GM21717 (cell line): ENCODE measurements around the gene PDGFC.

Experiments used
- ATAC-seq: cut with Tn5 transposase; IDR thresholded peaks from one replicate; pipeline ENCODE4 v1.9.1; 2021; ENCODE audit warnings: mild to moderate bottlenecking, moderate library complexity; ENCODE audit not compliant: unreplicated experiment

PDGFC gene

DNA sequence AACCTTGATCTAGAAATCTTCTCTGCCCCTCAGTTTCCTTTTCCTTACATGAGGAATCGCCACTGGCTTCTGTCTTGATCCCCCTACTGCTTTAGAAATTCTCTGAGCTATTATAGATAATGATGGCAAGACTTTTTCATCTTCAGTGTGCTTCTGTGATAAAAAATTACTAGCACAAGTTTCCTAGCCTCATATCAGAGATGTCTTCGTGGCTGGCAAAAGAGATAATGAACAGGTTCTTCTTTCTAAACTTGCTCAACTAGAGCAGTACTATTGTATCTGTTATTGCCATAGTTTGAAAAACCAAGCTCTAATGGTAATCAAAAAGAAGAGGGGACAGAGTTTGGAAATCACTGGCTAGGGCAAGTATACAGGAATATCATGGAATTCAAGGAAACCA, 4.1 kb upstream of the PDGFC start:
- no peak for ATAC-seq

- ATAC-seq = no peak
Observed at GRCh38 chr4:156974264-156974663, 2.7 kb upstream of the PDGFC start.

DNA sequence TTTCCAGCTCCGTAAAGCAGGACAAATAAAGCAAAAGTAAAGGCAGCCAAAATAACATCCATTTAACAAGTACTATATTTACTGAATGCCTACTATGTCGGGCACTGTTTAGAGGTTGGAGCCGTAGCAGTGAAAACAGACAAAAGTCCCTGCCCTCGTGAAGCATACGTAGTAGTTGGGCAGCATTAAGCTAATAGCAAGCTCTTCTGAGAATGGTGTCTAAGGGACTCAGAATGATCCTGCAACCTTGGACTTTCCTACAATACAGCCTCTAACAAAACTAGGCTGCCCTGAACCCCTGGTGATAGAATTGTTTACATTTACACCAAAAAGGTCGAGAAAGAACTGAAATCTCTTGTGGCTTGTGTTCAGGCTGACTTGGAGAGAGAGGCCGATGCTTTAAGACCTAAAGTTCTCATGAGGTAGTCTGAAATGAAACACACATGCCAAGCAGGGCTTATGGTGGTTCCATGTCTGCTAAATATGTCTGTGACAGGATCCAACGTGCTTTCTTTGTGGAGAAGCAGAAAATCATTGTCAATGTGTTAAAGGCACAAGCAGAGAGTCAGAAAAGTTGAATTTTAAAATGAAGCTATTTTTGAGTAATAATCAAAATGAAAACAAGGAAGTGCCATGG, 898 bp upstream of the PDGFC start:
- no peak for ATAC-seq

DNA sequence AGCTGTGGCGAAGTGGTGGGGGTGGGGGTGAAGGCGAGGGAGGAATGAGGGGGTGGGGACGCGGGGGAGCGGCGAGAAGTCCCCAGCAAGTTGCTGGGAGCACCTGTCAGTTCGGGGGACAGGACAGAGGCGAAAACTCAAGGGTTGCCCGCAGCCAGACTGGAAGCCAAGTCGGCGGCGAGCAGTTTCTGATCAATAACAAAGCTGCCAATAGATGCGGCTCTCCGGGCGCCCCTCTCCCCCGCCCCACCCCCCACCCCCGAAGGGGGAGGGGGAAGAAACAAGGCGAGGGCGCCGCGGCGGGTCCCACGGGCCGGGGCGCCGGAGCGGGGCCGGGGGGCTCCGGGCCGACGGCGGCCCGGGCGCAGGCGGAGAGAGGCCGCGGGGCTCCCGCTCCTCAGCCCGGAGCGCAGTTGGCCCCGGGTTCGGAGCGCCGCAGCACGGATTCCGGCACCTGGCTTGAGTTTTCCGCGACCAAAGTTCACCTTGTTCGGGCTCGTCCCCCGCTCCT, 379 bp downstream of the PDGFC start:
- ATAC-seq = no peak

DNA sequence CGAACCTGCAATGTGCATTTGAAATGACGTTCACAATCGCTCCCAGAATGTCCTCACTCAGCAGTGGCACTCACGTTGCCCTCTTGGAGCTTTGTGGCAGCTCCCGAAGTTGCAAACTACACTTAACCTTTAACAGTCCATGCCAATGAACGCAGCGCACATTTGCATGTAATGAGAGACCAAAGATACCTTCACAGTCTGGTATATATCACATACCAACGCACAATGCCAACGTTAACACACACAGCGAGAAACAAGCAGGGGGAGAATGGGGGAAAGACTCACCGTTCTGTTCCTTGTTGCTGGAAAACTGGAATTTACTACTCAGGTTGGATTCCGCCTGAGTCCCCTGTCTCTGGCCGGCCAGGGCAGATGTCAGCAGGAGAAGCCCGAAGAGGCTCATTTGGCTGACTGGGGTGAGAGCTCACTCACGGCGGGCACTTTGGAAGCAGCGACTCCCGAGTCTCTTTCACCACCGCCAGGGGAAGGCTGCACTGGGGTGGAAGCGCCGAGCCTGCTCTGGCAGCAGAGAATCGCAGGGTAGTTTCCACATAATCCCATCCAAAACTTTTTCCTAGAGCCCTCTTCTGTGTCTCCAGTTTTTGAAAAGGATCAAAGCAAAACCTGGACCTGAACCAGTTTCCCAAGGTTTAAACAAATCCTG, 966 bp downstream of the PDGFC start:
- no peak for ATAC-seq

DNA sequence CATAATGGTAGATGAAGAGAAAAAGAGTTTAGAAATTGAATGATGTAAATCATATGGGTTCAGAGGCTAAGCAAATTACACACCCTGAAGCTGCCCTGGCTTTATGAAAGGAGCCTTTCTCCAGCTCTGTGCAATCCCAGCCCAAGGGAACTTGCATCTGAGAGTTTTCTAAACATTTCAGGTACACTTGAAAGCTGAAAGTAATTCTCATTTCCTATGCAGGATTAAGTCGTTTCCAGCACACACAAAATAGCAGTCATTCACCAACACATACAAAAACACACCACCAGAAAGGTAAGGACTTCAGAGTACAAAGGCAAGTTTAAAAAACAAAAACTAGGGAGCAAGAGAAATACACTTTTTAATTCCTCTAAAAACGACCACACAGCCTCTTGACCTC, 1.7 kb downstream of the PDGFC start:
- ATAC-seq = no peak

- no peak for ATAC-seq
Observed at GRCh38 chr4:156969101-156969500, 2.5 kb downstream of the PDGFC start.

- peak; percentile 79 for ATAC-seq
Observed at GRCh38 chr4:156968479-156968984, 3.1 kb downstream of the PDGFC start.

GRCh38 chr4:156966836-156967235, 4.8 kb downstream of the PDGFC start:
- ATAC-seq = no peak

- no peak for ATAC-seq
Observed at GRCh38 chr4:156963419-156963818, 8.2 kb downstream of the PDGFC start.

- no peak for ATAC-seq
Observed at GRCh38 chr4:156962528-156962974, 9.0 kb downstream of the PDGFC start.

DNA sequence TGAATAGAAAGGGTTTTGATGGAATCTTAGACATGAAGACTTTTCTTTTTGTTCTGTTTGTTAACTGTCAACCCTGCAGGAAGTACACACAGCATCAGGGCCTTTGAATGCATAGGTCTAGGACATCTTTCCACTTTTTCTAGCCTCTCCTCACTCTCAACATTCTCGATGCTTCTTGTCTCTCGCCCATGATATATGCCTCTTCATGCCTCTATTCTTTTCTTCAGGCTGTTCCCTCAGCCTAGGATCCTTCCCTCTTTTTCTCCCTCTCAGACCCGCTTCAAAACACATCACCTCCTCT, 9.6 kb downstream of the PDGFC start:
- ATAC-seq = no peak

- ATAC-seq = no peak
Observed at GRCh38 chr4:156961196-156962057, 10.2 kb downstream of the PDGFC start.

DNA sequence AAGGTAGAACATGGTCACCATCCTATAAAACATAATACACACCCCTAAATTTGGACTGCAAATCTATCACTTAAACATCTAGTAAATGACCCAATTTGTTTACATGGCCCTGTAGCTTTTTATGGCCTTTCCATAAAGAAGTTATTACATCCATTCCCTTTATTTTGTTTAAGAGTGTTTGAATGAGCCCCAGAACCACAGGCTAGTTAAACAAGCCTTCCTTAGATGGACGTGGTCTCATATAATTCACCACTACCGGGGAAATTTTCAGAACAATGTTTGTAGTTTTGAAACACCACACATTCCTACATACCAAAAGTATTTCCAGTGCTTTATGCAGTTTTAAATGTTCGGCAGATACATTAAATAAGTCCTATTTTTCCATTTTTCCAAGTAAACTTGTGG, 12.3 kb downstream of the PDGFC start:
- no peak for ATAC-seq

GRCh38 chr4:156958276-156959074, 13.1 kb downstream of the PDGFC start:
- no peak for ATAC-seq

DNA sequence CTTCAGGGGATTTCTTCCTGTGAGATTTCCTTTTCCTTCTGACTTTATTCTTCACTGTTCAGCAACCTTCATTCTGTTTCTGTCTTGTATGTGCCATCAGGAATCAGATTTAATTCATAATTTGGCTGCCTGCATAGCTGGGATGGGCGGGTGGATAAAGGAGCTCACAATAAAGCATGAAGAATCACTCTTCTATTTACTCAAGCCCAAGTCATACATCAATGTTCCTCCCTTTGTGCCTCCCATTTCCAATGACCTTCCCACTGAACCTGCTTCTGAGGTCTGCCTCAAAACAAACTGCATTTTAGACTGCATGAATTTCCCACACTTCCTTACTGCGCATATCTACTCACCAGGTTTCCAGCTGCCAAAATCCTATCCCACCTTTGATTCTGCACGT, 14.0 kb downstream of the PDGFC start:
- no peak for ATAC-seq

- no peak for ATAC-seq
Observed at GRCh38 chr4:156956826-156957368, 14.7 kb downstream of the PDGFC start.

GRCh38 chr4:156956359-156956758, 15.2 kb downstream of the PDGFC start:
- no peak for ATAC-seq

DNA sequence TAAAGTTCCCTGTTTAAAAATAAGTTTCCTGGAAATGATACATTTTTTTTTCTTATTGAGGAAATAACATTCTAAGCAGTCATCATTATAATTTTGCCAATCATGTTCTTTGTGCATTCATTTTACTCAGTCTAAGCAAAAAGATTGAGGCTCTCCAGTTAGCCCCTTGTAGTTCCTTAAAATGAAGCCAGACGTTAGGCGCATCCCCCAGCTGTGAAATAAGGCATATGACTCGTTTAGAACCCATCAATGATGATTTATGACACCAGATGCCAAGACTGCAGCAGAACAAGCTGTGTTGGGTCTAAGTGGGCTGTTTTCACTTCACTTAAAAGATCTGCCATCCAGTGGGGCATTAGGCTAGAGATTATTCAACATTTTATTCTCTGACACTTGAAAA, 17.0 kb downstream of the PDGFC start:
- no peak for ATAC-seq

- ATAC-seq = no peak
Observed at GRCh38 chr4:156953951-156954350, 17.6 kb downstream of the PDGFC start.

DNA sequence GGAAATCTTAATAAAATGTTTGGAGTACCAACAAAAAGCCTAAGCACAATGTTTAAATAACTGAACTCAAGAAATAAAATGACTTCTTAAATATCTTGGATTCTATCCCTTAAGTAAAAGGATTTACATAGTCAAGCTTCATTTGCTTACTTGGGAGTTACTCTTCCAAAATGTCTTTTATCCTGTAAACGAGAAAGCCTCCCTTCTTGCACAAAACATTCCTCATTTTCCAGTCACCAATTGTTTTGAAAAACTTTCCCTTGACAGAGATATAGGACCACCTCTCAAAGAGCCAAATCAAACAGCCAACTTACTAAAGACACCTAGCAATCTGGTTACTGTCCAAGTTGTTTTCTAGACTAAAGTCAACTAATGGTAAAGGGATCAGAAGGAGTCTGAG, 18.6 kb downstream of the PDGFC start:
- ATAC-seq = no peak
